Activated CD4-positive, alpha-beta T cell treated with anti-CD3 and anti-CD28 coated beads for 4 hours (primary cell): ENCODE results near the gene MTREX.
A peak's percentile ranks its signal among the peaks of the same experiment; 100 is the strongest.

ENCODE experiments used
- DNase-seq, 2 donors: peaks; one replicate each; pipeline ENCODE4 v3.0.0-alpha.2; 2020

MTREX gene

GRCh38 chr5:55385846-55386245 is 78.1 kb downstream of the MTREX start:
- DNase-seq: no peak

GRCh38 chr5:55386356-55386755 is 78.6 kb downstream of the MTREX start:
- no peak for DNase-seq

GRCh38 chr5:55387865-55388264 is 80.1 kb downstream of the MTREX start:
- DNase-seq: no peak

- DNase-seq: no peak
Observed at GRCh38 chr5:55391707-55392106, 83.9 kb downstream of the MTREX start.

- DNase-seq: no peak
Observed at GRCh38 chr5:55392669-55393068, 84.9 kb downstream of the MTREX start.

- no peak for DNase-seq
Observed at GRCh38 chr5:55393501-55394175, 85.8 kb downstream of the MTREX start.

GRCh38 chr5:55402199-55402598 is 94.4 kb downstream of the MTREX start:
- DNase-seq: no peak

- DNase-seq: no peak
Observed at GRCh38 chr5:55406292-55406691, 98.5 kb downstream of the MTREX start.

- peak in 1 of 2 donors; percentile 7 for DNase-seq
Observed at GRCh38 chr5:55407059-55407684, 99.4 kb downstream of the MTREX start.

- DNase-seq: no peak
Observed at GRCh38 chr5:55407984-55408383, 100.2 kb downstream of the MTREX start.

GRCh38 chr5:55409775-55410174 is 102.0 kb downstream of the MTREX start:
- DNase-seq: no peak

- no peak for DNase-seq
Observed at GRCh38 chr5:55410845-55411244, 103.1 kb downstream of the MTREX start.

- DNase-seq: no peak
Observed at GRCh38 chr5:55411876-55412275, 104.1 kb downstream of the MTREX start.

GRCh38 chr5:55413644-55414043 is 105.9 kb downstream of the MTREX start:
- no peak for DNase-seq

- no peak for DNase-seq
Observed at GRCh38 chr5:55415071-55415470, 107.3 kb downstream of the MTREX start.

- DNase-seq: no peak
Observed at GRCh38 chr5:55416306-55416705, 108.5 kb downstream of the MTREX start.

GRCh38 chr5:55418994-55419968 is 111.5 kb downstream of the MTREX start:
- DNase-seq: no peak

GRCh38 chr5:55421074-55421529 is 113.3 kb downstream of the MTREX start:
- no peak for DNase-seq

GRCh38 chr5:55426455-55426854 is 118.7 kb downstream of the MTREX start:
- DNase-seq: no peak

- no peak for DNase-seq
Observed at GRCh38 chr5:55427157-55427556, 119.4 kb downstream of the MTREX start.

GRCh38 chr5:55429221-55429612 is 121.4 kb downstream of the MTREX start:
- DNase-seq: no peak

- DNase-seq: no peak
Observed at GRCh38 chr5:55429613-55430253, 121.9 kb downstream of the MTREX start.

GRCh38 chr5:55432549-55432948 is 124.8 kb downstream of the MTREX start:
- no peak for DNase-seq
